GM12892 (cell line): ENCODE data around the gene SYNE1.

Source experiments
- DNase-seq: peaks from one replicate; pipeline ENCODE4 v3.0.0; 2011; ENCODE audit not compliant: insufficient read length
- FAIRE-seq: peaks from 2 replicates; lab custom pipeline; 2011; peaks lifted over from hg19 to GRCh38; lab: Jason Lieb, UNC
- POLR2A ChIP-seq: IDR thresholded peaks from 2 replicates; pipeline ENCODE4 v1.6.1; 2011; ENCODE audit warnings: low read depth, low read length, control low read depth
- POLR2AphosphoS5 ChIP-seq: IDR thresholded peaks from 2 replicates; pipeline ENCODE4 v1.6.1; 2011; ENCODE audit warnings: low read depth, low read length, control low read depth
- TAF1 ChIP-seq: IDR thresholded peaks from 2 replicates; pipeline ENCODE4 v1.6.1; 2011; ENCODE audit warnings: low read depth, mild to moderate bottlenecking, control low read depth, low read length, borderline replicate concordance

SYNE1 gene

GRCh38 chr6:152099446-152100182, 537.5 kb downstream of the SYNE1 start:
- FAIRE-seq (no peak), DNase-seq (no peak)
- TF ChIP-seq POLR2AphosphoS5 (no peak), TAF1 (no peak), POLR2A (no peak)

GRCh38 chr6:152098683-152099082, 538.5 kb downstream of the SYNE1 start:
- no peak for FAIRE-seq
- no peak for TF ChIP-seq POLR2AphosphoS5
- TF ChIP-seq POLR2A: no peak
- no peak for TF ChIP-seq TAF1
- DNase-seq: no peak

GRCh38 chr6:152096863-152097496, 540.2 kb downstream of the SYNE1 start:
- TF ChIP-seq TAF1 (no peak), POLR2A (no peak), POLR2AphosphoS5 (no peak)
- FAIRE-seq (no peak), DNase-seq (no peak)

GRCh38 chr6:152094992-152095592, 542.1 kb downstream of the SYNE1 start:
- TF ChIP-seq POLR2AphosphoS5 (no peak), TAF1 (no peak), POLR2A (no peak)
- FAIRE-seq (no peak), DNase-seq (no peak)

GRCh38 chr6:152094276-152094675, 542.9 kb downstream of the SYNE1 start:
- FAIRE-seq (no peak), DNase-seq (no peak)
- TF ChIP-seq POLR2A: no peak
- TF ChIP-seq POLR2AphosphoS5: no peak
- no peak for TF ChIP-seq TAF1

GRCh38 chr6:152093711-152094110, 543.5 kb downstream of the SYNE1 start:
- no peak for FAIRE-seq
- DNase-seq: no peak
- TF ChIP-seq POLR2AphosphoS5: no peak
- TF ChIP-seq TAF1: no peak

- FAIRE-seq: no peak
- TF ChIP-seq TAF1 (no peak), POLR2A (no peak), POLR2AphosphoS5 (no peak)
Measured at GRCh38 chr6:152091851-152092341, 545.3 kb downstream of the SYNE1 start.

GRCh38 chr6:152091201-152091600, 546.0 kb downstream of the SYNE1 start:
- DNase-seq (no peak), FAIRE-seq (no peak)
- TF ChIP-seq POLR2AphosphoS5 (no peak), TAF1 (no peak), POLR2A (no peak)

More at GRCh38 chr6:152091851-152092341, 545.3 kb downstream of the SYNE1 start:
- DNase-seq: no peak

GRCh38 chr6:152089992-152090391, 547.2 kb downstream of the SYNE1 start:
- no peak for DNase-seq
- FAIRE-seq: no peak
- no peak for TF ChIP-seq TAF1
- TF ChIP-seq POLR2AphosphoS5: no peak
- TF ChIP-seq POLR2A: no peak

- DNase-seq: no peak
- no peak for FAIRE-seq
- no peak for TF ChIP-seq TAF1
- TF ChIP-seq POLR2A: no peak
- no peak for TF ChIP-seq POLR2AphosphoS5
Measured at GRCh38 chr6:152087701-152088100, 549.5 kb downstream of the SYNE1 start.

GRCh38 chr6:152087096-152087495, 550.1 kb downstream of the SYNE1 start:
- FAIRE-seq: no peak
- TF ChIP-seq POLR2A (no peak), POLR2AphosphoS5 (no peak), TAF1 (no peak)
- no peak for DNase-seq
